Gastrocnemius medialis (tissue), 4 donors: ENCODE data around the gene TRA2A. TPM values are rescaled to one million over a fixed set of nuclear protein-coding genes. Genes with fewer than 3 reads are reported as not detected.
"Not testable (repeated sequence)": the region's sequence is repeated elsewhere in the genome, so short reads cannot be mapped to it uniquely, and the experiment has no call there.

Experiments
- ATAC-seq, 2 donors: fragments of 150-250 bp; one replicate each; pipeline ENCODE4 v1.9.1; 2016
- DNase-seq, 2 donors: peaks; one replicate each; pipeline ENCODE4 v3.0.0-alpha.2; 2019
- H3K27ac ChIP-seq, 4 donors: fragments of 200-600 bp; sonication (generic); 1 replicate in 1 of 4; 2 replicates in 3 of 4; pipeline ENCODE4 v1.5.1; 2016 to 2018; ENCODE audit warnings: mild to moderate bottlenecking in 2 of 4, moderate library complexity in 1 of 4
- H3K27me3 ChIP-seq, 3 donors: fragments of 200-600 bp; sonication (generic) in 2 of 3; 1 replicate in 1 of 3; 2 replicates in 2 of 3; pipeline versions ENCODE4 v1.5.1 to v1.6.0; 2016 to 2019; ENCODE audit warnings: mild to moderate bottlenecking in 1 of 3, moderate library complexity in 1 of 3
- H3K36me3 ChIP-seq, 2 donors: fragments of 200-600 bp; sonication (generic) in 1 of 2; one replicate each; pipeline ENCODE4 v1.5.1; 2017 to 2018
- H3K4me1 ChIP-seq, 2 donors: fragments of 200-600 bp; sonication (generic) in 1 of 2; one replicate each; pipeline ENCODE4 v1.5.1; 2016 to 2017; ENCODE audit warnings: mild to moderate bottlenecking in 2 of 2
- H3K4me3 ChIP-seq, 4 donors: fragments of 200-600 bp; sonication (generic) in 3 of 4; 1 replicate in 1 of 4; 2 replicates in 3 of 4; pipeline ENCODE4 v1.5.1; 2016 to 2019; ENCODE audit warnings: mild to moderate bottlenecking in 2 of 4
- H3K9me3 ChIP-seq, 3 donors: fragments of 200-600 bp; sonication (generic) in 2 of 3; 1 replicate in 1 of 3; 2 replicates in 2 of 3; pipeline ENCODE4 v1.5.1; 2016 to 2019
- CTCF ChIP-seq, 5 experiments: fragments of 450-650 bp in 3 of 5; fragments of 200-600 bp in 2 of 5; sonication (generic) in 2 of 5; IDR thresholded peaks in 4 of 5; conservative IDR thresholded peaks in 1 of 5; 1 replicate in 4 of 5; 2 replicates in 1 of 5; pipeline ENCODE4 v1.5.1; 2016 to 2019; ENCODE audit warnings: antibody characterized with exemption in 5 of 5, mild to moderate bottlenecking in 3 of 5, moderate library complexity in 3 of 5
- POLR2A ChIP-seq, 2 donors: fragments of 450-650 bp; IDR thresholded peaks; one replicate each; pipeline ENCODE4 v1.6.1; 2017; ENCODE audit warnings: antibody characterized with exemption in 2 of 2, mild to moderate bottlenecking in 2 of 2, moderate library complexity in 2 of 2
- in situ Hi-C, 4 donors: fragments of 200-750 bp; cut with MboI; loops; one replicate each; pipeline versions ENCODE4 v1.15.0 to v1.8.0; 2017; ENCODE audit warnings: low sequenced_read_pairs in 4 of 4
- intact Hi-C: fragments of 100-400 bp; cut with DNase I; formaldehyde crosslinking; loops from one replicate; pipeline ENCODE4 v1.15.1; 2023; ENCODE audit warnings: low total_unique reads
- total RNA-seq, 4 donors: library from RNA; depleted of rRNA; stranded (reverse); fragments of >200 nt; gene quantifications; one replicate each; pipeline versions ENCODE4 v1.1.0 to v1.2.3, GENCODE V29; 2016

Gene TRA2A
- total RNA-seq, 4 donors from 2014 or later = 4.8 to 6.4 (median 5.7) TPM

GRCh38 chr7:23523486-23524075 is 8.2 kb downstream of the TRA2A start:
- in situ Hi-C loops = no loop called here

GRCh38 chr7:23520582-23520981 is 11.2 kb downstream of the TRA2A start:
- TF ChIP-seq CTCF (IDR thresholded peaks at IDR 0.05 in 4 of 5, conservative IDR thresholded peaks at IDR 0.05 in 1 of 5) (no peak), POLR2A (IDR thresholded peaks at IDR 0.05) (no peak)
- Histone ChIP-seq H3K4me1 (peaks cover 10 to 14% of the 10 kb centered on the region in 2 donors), H3K36me3 (peaks cover 0 to 59% of the 10 kb centered on the region in 2 donors), H3K4me3 (no peak overlapping the region), H3K27ac (no peak overlapping the region), H3K9me3 (no peaks in the 10 kb centered on the region), H3K27me3 (no peaks in the 10 kb centered on the region)
- intact Hi-C loops (no loop called here), in situ Hi-C loops (no loop called here)
- ATAC-seq (no peak), DNase-seq (no peak)

More at GRCh38 chr7:23523486-23524075, 8.2 kb downstream of the TRA2A start:
- TF ChIP-seq CTCF (IDR thresholded peaks at IDR 0.05 in 4 of 5, conservative IDR thresholded peaks at IDR 0.05 in 1 of 5) (no peak), POLR2A (IDR thresholded peaks at IDR 0.05) (no peak)
- ATAC-seq (no peak), DNase-seq (no peak)
- peaks cover 0 to 32% of the 10 kb centered on the region in 2 donors for H3K36me3 ChIP-seq
- no peaks in the 10 kb centered on the region for H3K9me3 ChIP-seq
- no peak overlapping the region for H3K4me3 ChIP-seq
- peaks cover 26 to 38% of the 10 kb centered on the region in 2 donors for H3K4me1 ChIP-seq
- no peaks in the 10 kb centered on the region for H3K27me3 ChIP-seq
- intact Hi-C loops = no loop called here
- no peak overlapping the region for H3K27ac ChIP-seq

GRCh38 chr7:23514755-23515154 is 17.0 kb downstream of the TRA2A start:
- Histone ChIP-seq H3K4me1 (no peaks in the 10 kb centered on the region), H3K27me3 (no peaks in the 10 kb centered on the region), H3K9me3 (no peaks in the 10 kb centered on the region), H3K4me3 (no peak overlapping the region), H3K27ac (no peak overlapping the region), H3K36me3 (peaks cover 0 to 95% of the 10 kb centered on the region in 2 donors)
- TF ChIP-seq CTCF (IDR thresholded peaks at IDR 0.05 in 4 of 5, conservative IDR thresholded peaks at IDR 0.05 in 1 of 5) (no peak), POLR2A (IDR thresholded peaks at IDR 0.05) (no peak)
- DNase-seq = no peak
- in situ Hi-C loops (no loop called here), intact Hi-C loops (no loop called here)
- no peak for ATAC-seq

- H3K27me3 ChIP-seq, H3K4me3 ChIP-seq, DNase-seq, H3K9me3 ChIP-seq, H3K27ac ChIP-seq, intact Hi-C loops, H3K4me1 ChIP-seq, ATAC-seq, in situ Hi-C loops: not testable (repeated sequence)
- peaks cover 0 to 95% of the 10 kb centered on the region in 2 donors for H3K36me3 ChIP-seq
Measured at GRCh38 chr7:23513746-23514145, 18.0 kb downstream of the TRA2A start.

GRCh38 chr7:23494009-23494408 is 37.8 kb downstream of the TRA2A start:
- no peak overlapping the region for H3K4me3 ChIP-seq
- H3K27me3 ChIP-seq = peaks cover 0 to 5% (median 0%) of the 10 kb centered on the region in 3 donors
- intact Hi-C loops (no loop called here), in situ Hi-C loops (no loop called here)
- ATAC-seq (no peak), DNase-seq (no peak)
- no peaks in the 10 kb centered on the region for H3K9me3 ChIP-seq
- H3K27ac ChIP-seq = no peak overlapping the region
- TF ChIP-seq POLR2A (IDR thresholded peaks at IDR 0.05) = no peak
- no peak for TF ChIP-seq CTCF (IDR thresholded peaks at IDR 0.05 in 4 of 5, conservative IDR thresholded peaks at IDR 0.05 in 1 of 5)
- H3K36me3 ChIP-seq = no peaks in the 10 kb centered on the region
- no peaks in the 10 kb centered on the region for H3K4me1 ChIP-seq
